ENCODE data around the gene LTB4R.

The LTB4R gene

DNA sequence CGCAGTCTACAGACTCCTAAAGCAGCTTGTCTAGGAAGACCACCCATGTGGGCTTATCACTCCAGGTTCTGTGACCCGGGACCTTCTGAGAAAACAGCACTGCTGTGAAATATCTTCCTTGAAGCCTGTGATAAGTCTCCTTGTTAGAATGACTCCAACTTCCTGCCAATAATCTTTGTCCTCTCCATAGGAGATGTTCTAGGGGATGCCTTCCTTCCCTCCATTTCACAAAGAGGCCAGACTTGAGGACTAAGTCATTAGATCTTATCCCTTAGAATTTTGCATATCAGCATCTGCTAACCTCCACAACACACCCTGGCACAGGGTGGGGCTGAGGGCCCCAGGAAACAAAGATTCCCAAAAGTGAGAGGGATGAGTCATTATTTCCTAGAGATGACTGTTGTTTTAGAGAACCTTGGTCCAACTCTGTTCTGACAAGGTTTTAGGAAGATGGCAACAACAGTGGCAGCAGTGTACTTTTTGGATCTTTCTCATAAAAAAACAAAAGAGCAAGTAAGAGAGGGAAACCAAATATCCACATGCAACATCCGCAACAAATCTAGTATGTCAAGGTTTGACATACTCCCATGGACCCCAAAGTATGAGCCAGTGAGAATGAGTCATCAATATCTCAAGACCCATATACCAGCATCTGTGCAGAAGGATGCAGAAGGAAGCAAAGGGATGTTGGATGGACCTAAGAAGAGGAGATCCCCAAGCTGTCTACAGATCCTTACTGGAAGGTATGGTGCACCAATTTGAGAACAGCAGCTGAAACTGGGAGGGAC is 6.0 kb downstream of the LTB4R start:
- ChIA-PET POLR2A (interaction anchor here (1.6 kb wide), 1 partner anchor 120 kb away, joined by 5 read pairs; no protein-coding TSS in a partner anchor), CTCF (interaction anchor here (0.8 to 37.5 kb wide), 9 partner anchors 8 to 226 kb away, joined by 3 to 1633 read pairs (median 6); partner anchors contain the start of genes ADCY4, CBLN3, CIDEB and DHRS1)
- TF ChIP-seq, protein P1, sequence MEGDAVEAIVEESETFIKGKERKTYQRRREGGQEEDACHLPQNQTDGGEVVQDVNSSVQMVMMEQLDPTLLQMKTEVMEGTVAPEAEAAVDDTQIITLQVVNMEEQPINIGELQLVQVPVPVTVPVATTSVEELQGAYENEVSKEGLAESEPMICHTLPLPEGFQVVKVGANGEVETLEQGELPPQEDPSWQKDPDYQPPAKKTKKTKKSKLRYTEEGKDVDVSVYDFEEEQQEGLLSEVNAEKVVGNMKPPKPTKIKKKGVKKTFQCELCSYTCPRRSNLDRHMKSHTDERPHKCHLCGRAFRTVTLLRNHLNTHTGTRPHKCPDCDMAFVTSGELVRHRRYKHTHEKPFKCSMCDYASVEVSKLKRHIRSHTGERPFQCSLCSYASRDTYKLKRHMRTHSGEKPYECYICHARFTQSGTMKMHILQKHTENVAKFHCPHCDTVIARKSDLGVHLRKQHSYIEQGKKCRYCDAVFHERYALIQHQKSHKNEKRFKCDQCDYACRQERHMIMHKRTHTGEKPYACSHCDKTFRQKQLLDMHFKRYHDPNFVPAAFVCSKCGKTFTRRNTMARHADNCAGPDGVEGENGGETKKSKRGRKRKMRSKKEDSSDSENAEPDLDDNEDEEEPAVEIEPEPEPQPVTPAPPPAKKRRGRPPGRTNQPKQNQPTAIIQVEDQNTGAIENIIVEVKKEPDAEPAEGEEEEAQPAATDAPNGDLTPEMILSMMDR (IDR thresholded peaks at IDR 0.05; ENCODE audit: insufficient read depth, low read length, missing control alignments) = no peak
- no peak overlapping the region for H3K4me3 ChIP-seq (ENCODE audit: low read depth, low read length)
- DNase-seq (ENCODE audit: low read depth, low spot score) = no peak

- TF ChIP-seq, protein P1 (IDR thresholded peaks at IDR 0.05; ENCODE audit: insufficient read depth, low read length, missing control alignments) = no peak
- ChIA-PET POLR2A (no interaction called here), CTCF (interaction anchor here (0.7 to 37.5 kb wide), 8 partner anchors 11 to 106 kb away, joined by 3 to 1633 read pairs (median 3); partner anchors contain the start of genes ADCY4, CBLN3, CIDEB and DHRS1)
- H3K4me3 ChIP-seq (ENCODE audit: low read depth, low read length) = no peak overlapping the region
- no peak for DNase-seq (ENCODE audit: low read depth, low spot score)
Measured at GRCh38 chr14:24321212-24321975, 10.1 kb downstream of the LTB4R start.

DNA sequence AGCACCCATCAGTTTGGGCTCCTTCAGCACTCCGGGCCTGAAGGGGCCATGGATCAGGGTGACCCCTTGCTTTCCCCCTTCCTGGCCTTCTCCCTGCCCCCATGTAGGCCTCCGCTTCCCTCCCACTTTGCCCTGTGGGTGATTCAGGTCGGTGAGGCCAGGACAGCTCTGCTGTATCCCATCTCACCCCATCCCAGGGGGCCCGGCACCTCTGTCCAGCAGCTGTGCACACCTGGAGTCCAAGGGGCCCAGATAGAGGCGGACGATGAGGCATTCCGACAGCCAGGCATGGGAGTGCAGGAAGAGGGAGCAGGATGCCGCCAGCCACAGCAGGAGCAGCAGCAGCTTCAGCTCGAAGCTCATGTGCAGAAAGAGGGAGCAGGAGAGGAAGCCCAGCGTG is 11.4 kb downstream of the LTB4R start:
- no peak overlapping the region for H3K4me3 ChIP-seq (ENCODE audit: low read depth, low read length)
- no peak for DNase-seq (ENCODE audit: low read depth, low spot score)
- POLR2A ChIA-PET = no interaction called here
- TF ChIP-seq, protein P1 (IDR thresholded peaks at IDR 0.05; ENCODE audit: insufficient read depth, low read length, missing control alignments) = no peak
- CTCF ChIA-PET = interaction anchor here (1.0 to 37.5 kb wide), 5 partner anchors 10 to 105 kb away, joined by 3 to 1633 read pairs (median 114); partner anchors contain the start of genes ADCY4, CBLN3, CIDEB and DHRS1

GRCh38 chr14:24323341-24323740 is 12.0 kb downstream of the LTB4R start:
- TF ChIP-seq, protein P1 (IDR thresholded peaks at IDR 0.05; ENCODE audit: insufficient read depth, low read length, missing control alignments) = no peak
- ChIA-PET CTCF (interaction anchor here (1.0 to 37.5 kb wide), 4 partner anchors 9 to 104 kb away, joined by 3 to 1633 read pairs (median 401); partner anchors contain the start of genes ADCY4, CBLN3, CIDEB and DHRS1), POLR2A (no interaction called here)
- no peak for DNase-seq (ENCODE audit: low read depth, low spot score)
- no peak overlapping the region for H3K4me3 ChIP-seq (ENCODE audit: low read depth, low read length)

GRCh38 chr14:24324024-24324423 is 12.7 kb downstream of the LTB4R start:
- POLR2A ChIA-PET = no interaction called here
- DNase-seq (ENCODE audit: low read depth, low spot score) = no peak
- CTCF ChIA-PET = interaction anchor here (0.6 to 37.5 kb wide), 5 partner anchors 8 to 103 kb away, joined by 3 to 1633 read pairs (median 114); partner anchors contain the start of genes ADCY4, CBLN3, CIDEB and DHRS1
- TF ChIP-seq, protein P1 (IDR thresholded peaks at IDR 0.05; ENCODE audit: insufficient read depth, low read length, missing control alignments) = no peak
- H3K4me3 ChIP-seq (ENCODE audit: low read depth, low read length) = no peak overlapping the region

Measured in AG04449 (cell line).